T-helper 2 cell treated with Interferon-gamma antibody and Interleukin-4, amounts not matched to agents 100 ng/mL and 5 ng/mL, for 36 hours (primary cell): ENCODE data around the gene FAM111A. TPM values are rescaled to one million over a fixed set of nuclear protein-coding genes. Genes with fewer than 3 reads are reported as not detected.

Experiments used
- intact Hi-C: fragments of 100-400 bp; cut with micrococcal nuclease; formaldehyde crosslinking; loops from one replicate; pipeline ENCODE4 v1.15.1; 2023
- total RNA-seq: library from RNA; stranded (reverse); gene quantifications from 2 replicates; pipeline ENCODE4 v1.2.3, GENCODE V29; 2022

The FAM111A gene
- total RNA-seq, 1 donor from 2014 or later, result 145 TPM

DNA sequence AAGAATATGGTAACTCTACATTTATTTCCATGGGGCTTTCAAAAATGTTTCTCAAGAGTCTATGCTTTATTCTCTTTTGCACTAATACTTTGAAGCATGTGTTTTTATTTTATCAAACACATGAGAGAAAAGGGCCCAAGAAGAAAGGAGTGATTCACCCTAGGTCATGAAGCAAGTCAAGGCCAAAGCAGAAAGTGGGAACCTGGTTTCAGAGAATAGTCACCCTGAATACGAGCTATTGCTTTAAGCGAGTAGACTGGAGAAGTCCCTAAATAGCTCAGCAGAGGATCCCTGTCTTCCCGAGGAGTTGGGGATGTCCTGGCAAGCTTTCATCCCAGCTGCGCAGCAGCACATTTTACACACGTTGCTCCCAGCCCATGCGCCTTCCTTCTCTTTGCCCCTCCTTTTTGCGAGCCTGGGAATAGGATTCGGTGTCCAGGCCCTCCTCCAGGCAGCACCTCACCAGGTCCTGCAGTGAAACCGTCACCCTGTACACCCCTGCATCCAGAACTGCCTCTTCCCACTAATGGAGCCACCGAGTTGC lies 51.0 kb downstream of the FAM111A start:
- intact Hi-C loops, result no loop called here

DNA sequence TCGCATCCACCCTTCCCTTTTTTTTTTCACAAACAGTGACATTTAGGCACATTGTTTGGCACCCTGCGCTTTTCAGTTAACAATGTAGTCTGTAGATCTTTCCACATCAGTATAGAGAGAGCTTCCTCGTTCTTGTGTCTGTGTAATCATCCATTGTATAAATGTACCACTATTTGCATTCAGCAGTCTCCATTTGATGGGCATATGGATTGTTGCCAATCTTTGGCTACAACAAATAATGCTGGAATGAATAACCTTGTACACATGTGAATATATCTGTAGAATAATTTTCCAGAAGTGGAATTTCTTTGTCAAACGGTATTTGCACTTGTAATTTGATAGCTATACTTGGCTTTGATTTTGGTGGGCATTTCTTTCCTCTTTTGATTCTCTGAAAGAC lies 52.9 kb downstream of the FAM111A start:
- intact Hi-C loops, result no loop called here

- intact Hi-C loops, result no loop called here
Measured at GRCh38 chr11:59196777-59197176, 54.1 kb downstream of the FAM111A start.

- intact Hi-C loops, result no loop called here
Measured at GRCh38 chr11:59197991-59198390, 55.3 kb downstream of the FAM111A start.

DNA sequence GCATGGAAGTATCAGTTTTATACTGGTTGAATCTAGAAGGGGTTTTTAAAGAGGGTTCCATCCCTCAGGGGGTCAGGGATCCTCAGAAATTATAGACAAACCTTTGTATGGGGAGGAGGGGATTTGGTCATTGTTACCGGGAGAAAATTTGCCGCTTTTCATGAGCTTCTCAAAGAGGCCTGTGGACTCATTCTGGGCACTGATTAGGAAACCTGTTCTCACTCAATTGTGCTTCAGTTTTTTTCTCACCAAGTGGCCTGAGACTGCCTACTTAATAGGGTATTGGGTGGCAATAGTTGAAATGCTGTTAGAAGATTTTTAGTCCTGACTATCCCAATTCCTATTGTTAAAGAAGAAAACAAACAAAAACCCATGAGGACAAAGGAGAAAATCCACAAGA lies 56.1 kb downstream of the FAM111A start:
- intact Hi-C loops, result no loop called here

DNA sequence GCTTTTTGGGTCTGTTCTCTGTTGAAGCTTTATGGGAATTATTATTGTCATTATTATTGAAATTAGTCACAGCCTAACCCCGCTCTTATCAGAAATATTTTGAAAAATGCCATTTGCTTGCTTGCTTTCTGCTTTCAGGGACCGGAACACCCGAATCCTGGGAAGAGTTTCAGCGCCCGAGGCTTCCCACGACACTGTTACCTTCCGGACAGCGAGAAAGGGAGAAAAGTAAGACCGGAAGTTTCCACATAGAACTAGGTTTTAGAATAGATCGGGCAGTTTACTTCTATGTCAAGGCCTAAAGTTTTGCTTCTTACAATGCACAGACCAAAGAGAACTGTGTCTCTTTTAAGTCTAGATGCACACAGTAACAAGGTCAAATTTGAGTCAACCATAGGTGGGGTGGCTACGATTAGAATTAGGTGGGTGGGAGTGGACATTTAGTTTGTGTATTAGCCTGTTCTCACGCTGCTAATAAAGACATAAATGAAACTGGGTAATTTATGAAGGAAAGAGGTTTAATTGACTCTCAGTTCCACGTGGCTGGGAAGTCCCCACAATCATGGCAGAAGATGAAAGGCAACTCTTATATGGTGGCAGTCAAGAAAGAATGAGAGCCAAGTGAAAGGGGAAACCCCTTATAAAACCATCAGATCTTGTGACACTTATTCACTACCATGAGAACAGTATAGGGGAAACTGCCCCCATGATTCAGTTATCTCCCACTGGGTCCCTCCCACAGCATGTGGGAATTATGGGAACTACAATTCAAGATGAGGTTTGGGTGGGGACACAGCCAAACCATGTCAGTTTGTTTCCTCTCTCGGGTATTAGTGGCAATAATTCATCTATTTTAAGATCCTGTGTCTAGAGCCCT lies 57.1 kb downstream of the FAM111A start:
- intact Hi-C loops, result no loop called here

DNA sequence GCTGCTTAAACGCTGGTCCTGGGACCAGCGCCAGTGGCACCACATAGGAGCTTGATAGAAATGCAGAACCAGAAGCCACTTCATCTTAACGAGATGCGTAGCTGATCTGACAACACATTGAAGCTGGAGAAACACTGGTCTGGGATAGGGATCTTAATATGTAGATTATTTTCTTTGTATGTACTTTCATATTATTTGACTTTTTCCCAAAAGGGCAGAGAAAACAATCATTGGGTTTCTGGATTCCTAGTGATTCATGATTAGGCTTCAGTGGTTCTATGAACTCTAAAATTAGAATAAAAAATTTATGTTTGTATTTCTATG lies 57.7 kb downstream of the FAM111A start:
- intact Hi-C loops, result no loop called here

DNA sequence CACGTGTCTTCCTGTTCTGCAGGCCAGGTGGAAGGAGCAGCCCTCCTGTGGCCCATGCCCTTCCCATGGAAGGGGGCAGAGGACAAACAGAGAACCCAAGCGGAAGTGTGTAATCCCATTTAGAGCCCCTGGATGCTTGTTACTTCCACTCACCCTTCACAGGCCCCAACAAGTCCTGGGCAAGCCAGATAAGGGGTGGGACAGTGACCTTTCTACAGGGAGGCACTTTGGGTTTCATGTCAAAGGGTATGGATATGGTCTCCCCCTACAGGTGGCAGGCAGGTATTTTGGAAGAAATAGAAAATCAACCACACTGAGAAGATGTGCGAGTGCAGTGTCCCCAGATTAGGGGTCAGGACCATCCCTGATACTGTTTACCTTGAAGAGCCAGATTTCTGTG lies 58.7 kb downstream of the FAM111A start:
- intact Hi-C loops, result no loop called here

Other genes with a start within 250 kb of the FAM111A start
- not detected in 2 replicates for gene GLYATL1, start 203.4 kb upstream of the FAM111A start, total RNA-seq
- gene GLYATL1B, start 56.5 kb upstream of the FAM111A start, total RNA-seq, result not detected in 2 replicates
- 93.3 and 95.6 TPM in 2 replicates for gene FAM111B, start 35.6 kb upstream of the FAM111A start, total RNA-seq
- gene DTX4, start 29.3 kb downstream of the FAM111A start, total RNA-seq, result 0.30 and 0.36 TPM in 2 replicates
- gene MPEG1, start 70.1 kb downstream of the FAM111A start, total RNA-seq, result 0.05 TPM in 1 of 2 replicates, not detected in the other
- gene OR5AN1, start 216.0 kb downstream of the FAM111A start, total RNA-seq, result not detected in 2 replicates